Spinal cord (tissue), 10 donors: ENCODE data around the gene AGR3. TPM values are rescaled to one million over a fixed set of nuclear protein-coding genes. Genes with fewer than 3 reads are reported as not detected.

ENCODE experiments used
- DNase-seq, 6 donors: peaks; one replicate each; pipeline versions ENCODE4 v3.0.0 to v3.0.0-alpha.2; 2013 to 2015; ENCODE audit warnings: low spot score in 6 of 6, low read depth in 4 of 6
- H3K27ac ChIP-seq: one replicate; pipeline ENCODE4 v1.5.1; 2013; ENCODE audit warnings: low read depth, low read length, control low read depth
- H3K27me3 ChIP-seq: one replicate; pipeline ENCODE4 v1.6.1; 2013; ENCODE audit warnings: low read length; ENCODE audit not compliant: control insufficient read depth, insufficient read depth
- H3K36me3 ChIP-seq: one replicate; pipeline ENCODE4 v1.6.1; 2013; ENCODE audit warnings: low read length; ENCODE audit not compliant: control insufficient read depth, insufficient read depth
- H3K4me1 ChIP-seq: one replicate; pipeline ENCODE4 v1.6.1; 2013; ENCODE audit warnings: low read length; ENCODE audit not compliant: control insufficient read depth, insufficient read depth
- H3K4me3 ChIP-seq: one replicate; pipeline ENCODE4 v1.5.1; 2013; ENCODE audit warnings: low read depth, low read length, control low read depth
- H3K9me3 ChIP-seq: one replicate; pipeline ENCODE4 v1.6.1; 2013; ENCODE audit warnings: low read length; ENCODE audit not compliant: control insufficient read depth, insufficient read depth
- WGBS: methylation state at CpG from one replicate; pipeline ENCODE4 v1.1.5; 2013; ENCODE audit warnings: missing lambda C conversion rate; ENCODE audit not compliant: insufficient coverage; 5-methylcytosine and 5-hydroxymethylcytosine counted together
- long read RNA-seq, 4 donors: transcript quantifications; one replicate each; lab custom pipeline, GENCODE V29; 2026
- polyA plus RNA-seq, 2 donors: library from polyadenylated mRNA; unstranded; fragments of 120-200 nt; gene quantifications; one replicate each; pipeline ENCODE4 v1.2.1, GENCODE V29; 2013; ENCODE audit not compliant: insufficient read length in 2 of 2
- total RNA-seq, 2 donors: library from RNA; depleted of rRNA in 1 of 2; stranded (reverse); fragments of 120-200 nt in 1 of 2; fragments of >200 nt in 1 of 2; gene quantifications; one replicate each; pipeline versions ENCODE4 v1.2.3 to v1.2.4, GENCODE V29; 2013 to 2014
- donor health status: healthy.

The AGR3 gene
- 1 to 10 TPM in 1 of 2 donors, not detected in 1; 1.5 TPM for total RNA-seq
- polyA plus RNA-seq, result 1 to 10 TPM; 1.4 to 1.6 TPM
- long read RNA-seq, donor 1, partial matches to known transcripts, result 0 of 1 reads
- long read RNA-seq, donor 1, other reads (novel, unspliced or antisense), result 0 of 1 reads
- long read RNA-seq, donor 2, partial matches to known transcripts, result 0 of 1 reads
- long read RNA-seq, donor 2, other reads (novel, unspliced or antisense), result 0 of 1 reads
- long read RNA-seq, donor 3, result 0 reads
- long read RNA-seq, donor 4, transcript AGR3-201 (8 exons, 749 nt), result major isoform, 27 of 83 reads
- long read RNA-seq, donor 4, partial matches to known transcripts, result 55 of 83 reads
- long read RNA-seq, donor 4, other reads (novel, unspliced or antisense), result 0 of 83 reads

GRCh38 chr7:16881844-16882243, at the start of gene AGR3:
Gene AGR3 (minus strand): TSS chr7:16881983. CDS start chr7:16878618, 3,365 bp downstream.
- Histone ChIP-seq H3K36me3 (no peaks in the 10 kb centered on the region), H3K27me3 (no peaks in the 10 kb centered on the region), H3K4me1 (no peaks in the 10 kb centered on the region), H3K4me3 (no peak within 1 kb of the TSS), H3K27ac (no peak within 1 kb of the TSS), H3K9me3 (no peaks in the 10 kb centered on the region)
- DNase-seq, result no peak
- WGBS, result 50% methylated on average over 1 of the region's 1 CpG

- Histone ChIP-seq H3K4me1 (no peaks in the 10 kb centered on the region), H3K9me3 (no peaks in the 10 kb centered on the region), H3K36me3 (no peaks in the 10 kb centered on the region), H3K27ac (no peak overlapping the region), H3K27me3 (no peaks in the 10 kb centered on the region), H3K4me3 (no peak overlapping the region)
- DNase-seq, result no peak
- WGBS, result no CpG with 5 or more reads among the region's 4 CpGs
Measured at GRCh38 chr7:16930946-16931345, 49.2 kb upstream of the AGR3 start.

GRCh38 chr7:16929146-16929762, 47.5 kb upstream of the AGR3 start:
- Histone ChIP-seq H3K27ac (no peak overlapping the region), H3K9me3 (no peaks in the 10 kb centered on the region), H3K4me1 (no peaks in the 10 kb centered on the region), H3K36me3 (no peaks in the 10 kb centered on the region), H3K27me3 (no peaks in the 10 kb centered on the region), H3K4me3 (no peak overlapping the region)
- 40% methylated on average over 1 of the region's 1 CpG for WGBS
- no peak for DNase-seq

- no peak for DNase-seq
- 75% methylated on average over 1 of the region's 1 CpG for WGBS
- Histone ChIP-seq H3K4me1 (no peaks in the 10 kb centered on the region), H3K4me3 (no peak overlapping the region), H3K27ac (no peak overlapping the region), H3K36me3 (no peaks in the 10 kb centered on the region), H3K9me3 (no peaks in the 10 kb centered on the region), H3K27me3 (no peaks in the 10 kb centered on the region)
Measured at GRCh38 chr7:16926861-16927260, 45.1 kb upstream of the AGR3 start.

GRCh38 chr7:16926283-16926682, 44.5 kb upstream of the AGR3 start:
- Histone ChIP-seq H3K36me3 (no peaks in the 10 kb centered on the region), H3K27me3 (no peaks in the 10 kb centered on the region), H3K4me3 (no peak overlapping the region), H3K4me1 (no peaks in the 10 kb centered on the region), H3K27ac (no peak overlapping the region), H3K9me3 (no peaks in the 10 kb centered on the region)
- peak in 2 of 6 donors; percentile 27 to 52 for DNase-seq
- no CpG with 5 or more reads among the region's 2 CpGs for WGBS

- Histone ChIP-seq H3K27ac (no peak overlapping the region), H3K27me3 (no peaks in the 10 kb centered on the region), H3K4me1 (no peaks in the 10 kb centered on the region), H3K36me3 (no peaks in the 10 kb centered on the region), H3K4me3 (no peak overlapping the region), H3K9me3 (no peaks in the 10 kb centered on the region)
- no CpG with 5 or more reads among the region's 3 CpGs for WGBS
- no peak for DNase-seq
Measured at GRCh38 chr7:16925609-16926008, 43.8 kb upstream of the AGR3 start.

GRCh38 chr7:16923019-16923418, 41.2 kb upstream of the AGR3 start:
- Histone ChIP-seq H3K4me3 (no peak overlapping the region), H3K4me1 (no peaks in the 10 kb centered on the region), H3K27me3 (no peaks in the 10 kb centered on the region), H3K36me3 (no peaks in the 10 kb centered on the region), H3K9me3 (no peaks in the 10 kb centered on the region), H3K27ac (no peak overlapping the region)
- WGBS, result 94% methylated on average over 2 of the region's 2 CpGs
- DNase-seq, result no peak

GRCh38 chr7:16921644-16922257, 40.0 kb upstream of the AGR3 start:
- H3K27ac ChIP-seq, result no peak overlapping the region
- peak in 5 of 6 donors; percentile 11 to 95 (median 44) for DNase-seq
- no peaks in the 10 kb centered on the region for H3K27me3 ChIP-seq
- 29% methylated on average over 1 of the region's 3 CpGs for WGBS
- no peaks in the 10 kb centered on the region for H3K9me3 ChIP-seq
- H3K4me3 ChIP-seq, result no peak overlapping the region
- no peaks in the 10 kb centered on the region for H3K4me1 ChIP-seq
- H3K36me3 ChIP-seq, result no peaks in the 10 kb centered on the region

GRCh38 chr7:16921151-16921550, 39.4 kb upstream of the AGR3 start:
- no peak for DNase-seq
- 70% methylated on average over 1 of the region's 4 CpGs for WGBS
- H3K27me3 ChIP-seq, result no peaks in the 10 kb centered on the region

More at GRCh38 chr7:16921151-16921550, 39.4 kb upstream of the AGR3 start:
- no peaks in the 10 kb centered on the region for H3K36me3 ChIP-seq
- H3K27ac ChIP-seq, result no peak overlapping the region
- no peaks in the 10 kb centered on the region for H3K9me3 ChIP-seq
- no peak overlapping the region for H3K4me3 ChIP-seq
- no peaks in the 10 kb centered on the region for H3K4me1 ChIP-seq
